Loucy (cell line): Measurements from ENCODE around the gene PPEF1.
"Not testable (repeated sequence)": the region's sequence is repeated elsewhere in the genome, so short reads cannot be mapped to it uniquely, and the experiment has no call there.

ENCODE experiments used
- H2AFZ ChIP-seq: fragments of 200-600 bp; sonication (generic); 2 replicates; pipeline ENCODE4 v1.6.0; 2016; ENCODE audit warnings: antibody characterized with exemption, mild to moderate bottlenecking, low read length, moderate library complexity
- H3F3A ChIP-seq: fragments of 200-600 bp; 2 replicates; pipeline ENCODE4 v1.6.0; 2016; ENCODE audit warnings: antibody characterized with exemption, low read depth, mild to moderate bottlenecking
- H3K27me3 ChIP-seq: fragments of 200-600 bp; sonication (generic); 2 replicates; pipeline ENCODE4 v1.6.1; 2014; ENCODE audit warnings: low read length, mild to moderate bottlenecking; ENCODE audit not compliant: insufficient read depth, poor library complexity, severe bottlenecking
- H3K36me3 ChIP-seq: fragments of 200-600 bp; sonication (generic); 2 replicates; pipeline ENCODE4 v1.6.1; 2016; ENCODE audit warnings: low read length; ENCODE audit not compliant: insufficient read depth
- H3K4me1 ChIP-seq: fragments of 200-600 bp; sonication (generic); 2 replicates; pipeline ENCODE4 v1.5.1; 2014; ENCODE audit warnings: low read length, mild to moderate bottlenecking; ENCODE audit not compliant: insufficient read depth, poor library complexity, severe bottlenecking
- H3K4me2 ChIP-seq: fragments of 200-600 bp; sonication (generic); 2 replicates; pipeline ENCODE4 v1.6.0; 2014; ENCODE audit warnings: antibody characterized with exemption, low read length, low read depth, mild to moderate bottlenecking; ENCODE audit not compliant: poor library complexity, severe bottlenecking
- H3K4me3 ChIP-seq: fragments of 200-600 bp; sonication (generic); 2 replicates; pipeline ENCODE4 v1.5.1; 2014; ENCODE audit warnings: low read length, mild to moderate bottlenecking, mixed read lengths; ENCODE audit not compliant: poor library complexity, severe bottlenecking
- H3K79me2 ChIP-seq: fragments of 200-600 bp; sonication (generic); 2 replicates; pipeline ENCODE4 v1.6.1; 2014; ENCODE audit warnings: low read length; ENCODE audit not compliant: insufficient read depth
- H3K9ac ChIP-seq: fragments of 200-600 bp; sonication (generic); 2 replicates; pipeline ENCODE4 v1.6.0; 2014; ENCODE audit warnings: mild to moderate bottlenecking, low read depth, low read length, moderate library complexity; ENCODE audit not compliant: poor library complexity, severe bottlenecking
- H3K9me2 ChIP-seq: fragments of 200-600 bp; sonication (generic); replicated peaks from 2 replicates; pipeline ENCODE4 v1.6.1; 2016; ENCODE audit warnings: low read depth, low read length, mixed read lengths
- H3K9me3 ChIP-seq: fragments of 200-600 bp; sonication (generic); 2 replicates; pipeline ENCODE4 v1.6.1; 2014; ENCODE audit warnings: mild to moderate bottlenecking, antibody characterized with exemption, low read length, low read depth; ENCODE audit not compliant: insufficient read depth
- H4K20me1 ChIP-seq: fragments of 200-600 bp; sonication (generic); 2 replicates; pipeline ENCODE4 v1.6.0; 2014; ENCODE audit warnings: antibody characterized with exemption, low read length, mild to moderate bottlenecking; ENCODE audit not compliant: insufficient read depth, poor library complexity, severe bottlenecking
- EZH2phosphoT487 ChIP-seq: fragments of 200-600 bp; IDR thresholded peaks from 2 replicates; pipeline ENCODE4 v1.6.1; 2018; ENCODE audit warnings: antibody characterized with exemption, mild to moderate bottlenecking, moderate library complexity, borderline replicate concordance
- TF ChIP-seq, protein P1 (sequence below): fragments of 200-600 bp; sonication (generic); conservative IDR thresholded peaks from 2 replicates; pipeline ENCODE4 v1.5.1; 2014; ENCODE audit warnings: mild to moderate bottlenecking, antibody characterized with exemption, low read length

PPEF1 gene

DNA sequence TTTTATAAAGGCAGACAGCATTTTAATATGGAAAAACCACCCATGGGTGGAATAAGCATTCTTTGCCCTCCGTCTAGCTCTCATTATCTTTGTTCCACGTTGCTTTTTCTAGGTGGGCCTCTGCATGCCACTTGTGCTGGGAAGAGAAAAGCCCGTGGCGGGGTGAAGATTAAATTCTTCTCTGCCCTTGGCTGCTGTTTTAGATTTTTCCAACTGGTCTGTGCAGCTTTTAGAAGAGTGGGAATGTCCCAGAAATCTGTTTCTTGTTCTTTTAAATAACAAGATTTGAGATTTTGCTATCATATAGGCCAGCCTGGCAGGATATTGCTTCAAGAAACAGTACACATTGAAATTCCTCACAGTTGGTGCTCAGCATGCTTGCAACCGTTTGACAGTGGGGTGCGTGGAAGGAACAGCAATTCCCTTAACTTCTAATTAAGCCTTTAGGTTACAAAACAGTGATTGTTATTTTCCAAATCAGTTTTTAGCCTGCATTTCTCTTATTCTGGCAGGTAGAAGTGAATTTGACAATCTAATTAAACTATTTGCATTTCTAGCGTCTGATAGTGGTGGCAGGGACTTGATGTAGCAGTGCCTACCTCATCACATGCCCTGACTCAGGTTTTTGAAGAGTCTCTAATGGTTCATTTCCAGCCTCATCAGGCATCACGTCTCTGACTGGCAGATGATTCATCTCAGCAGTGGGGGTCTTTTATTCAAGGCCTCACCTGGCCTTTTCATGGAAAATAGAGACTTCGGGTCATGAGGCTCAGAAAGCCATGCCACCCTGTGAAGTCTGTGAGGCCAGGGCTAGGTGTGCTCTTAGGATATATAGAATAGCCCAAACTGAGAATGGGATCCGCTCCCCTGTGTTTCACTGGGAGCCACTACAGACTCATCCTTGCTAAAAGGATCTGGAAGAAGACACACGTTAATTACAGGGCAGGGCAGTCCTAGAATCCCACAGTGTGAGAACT, 50.8 kb downstream of the PPEF1 start:
- Histone ChIP-seq H4K20me1 (no peaks in the 10 kb centered on the region), H3K4me3 (no peak overlapping the region), H3K79me2 (no peaks in the 10 kb centered on the region), H3K9ac (no peak overlapping the region), H3K27me3 (no peaks in the 10 kb centered on the region), H2AFZ (no peak overlapping the region), H3K36me3 (no peaks in the 10 kb centered on the region), H3K4me1 (no peaks in the 10 kb centered on the region), H3K4me2 (no peak overlapping the region), H3K9me3 (no peaks in the 10 kb centered on the region), H3K9me2 (no peaks in the 10 kb centered on the region), H3F3A (no peaks in the 10 kb centered on the region)
- TF ChIP-seq, protein P1, sequence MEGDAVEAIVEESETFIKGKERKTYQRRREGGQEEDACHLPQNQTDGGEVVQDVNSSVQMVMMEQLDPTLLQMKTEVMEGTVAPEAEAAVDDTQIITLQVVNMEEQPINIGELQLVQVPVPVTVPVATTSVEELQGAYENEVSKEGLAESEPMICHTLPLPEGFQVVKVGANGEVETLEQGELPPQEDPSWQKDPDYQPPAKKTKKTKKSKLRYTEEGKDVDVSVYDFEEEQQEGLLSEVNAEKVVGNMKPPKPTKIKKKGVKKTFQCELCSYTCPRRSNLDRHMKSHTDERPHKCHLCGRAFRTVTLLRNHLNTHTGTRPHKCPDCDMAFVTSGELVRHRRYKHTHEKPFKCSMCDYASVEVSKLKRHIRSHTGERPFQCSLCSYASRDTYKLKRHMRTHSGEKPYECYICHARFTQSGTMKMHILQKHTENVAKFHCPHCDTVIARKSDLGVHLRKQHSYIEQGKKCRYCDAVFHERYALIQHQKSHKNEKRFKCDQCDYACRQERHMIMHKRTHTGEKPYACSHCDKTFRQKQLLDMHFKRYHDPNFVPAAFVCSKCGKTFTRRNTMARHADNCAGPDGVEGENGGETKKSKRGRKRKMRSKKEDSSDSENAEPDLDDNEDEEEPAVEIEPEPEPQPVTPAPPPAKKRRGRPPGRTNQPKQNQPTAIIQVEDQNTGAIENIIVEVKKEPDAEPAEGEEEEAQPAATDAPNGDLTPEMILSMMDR, result no peak
- no peak for TF ChIP-seq EZH2phosphoT487

DNA sequence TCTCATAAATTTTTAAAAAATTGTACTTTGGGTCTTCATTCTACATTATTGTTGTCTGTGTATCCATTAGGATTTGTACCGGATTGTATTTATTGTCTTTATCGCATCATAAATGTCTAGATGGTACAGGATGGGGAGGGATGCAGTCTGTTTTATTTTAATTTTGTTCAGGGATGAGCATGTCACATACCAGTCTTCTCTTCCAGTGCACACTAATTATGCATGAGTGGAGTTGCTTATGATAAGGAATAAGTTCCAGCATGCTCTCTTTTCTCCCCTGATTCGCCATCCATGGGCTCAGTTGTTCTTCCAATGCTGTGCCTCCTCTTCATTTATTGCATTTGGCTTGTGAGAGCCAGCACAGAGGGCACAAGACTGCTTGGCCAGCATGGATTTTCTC, 54.3 kb downstream of the PPEF1 start:
- Histone ChIP-seq H3K4me2 (no peak overlapping the region), H4K20me1 (no peaks in the 10 kb centered on the region)

DNA sequence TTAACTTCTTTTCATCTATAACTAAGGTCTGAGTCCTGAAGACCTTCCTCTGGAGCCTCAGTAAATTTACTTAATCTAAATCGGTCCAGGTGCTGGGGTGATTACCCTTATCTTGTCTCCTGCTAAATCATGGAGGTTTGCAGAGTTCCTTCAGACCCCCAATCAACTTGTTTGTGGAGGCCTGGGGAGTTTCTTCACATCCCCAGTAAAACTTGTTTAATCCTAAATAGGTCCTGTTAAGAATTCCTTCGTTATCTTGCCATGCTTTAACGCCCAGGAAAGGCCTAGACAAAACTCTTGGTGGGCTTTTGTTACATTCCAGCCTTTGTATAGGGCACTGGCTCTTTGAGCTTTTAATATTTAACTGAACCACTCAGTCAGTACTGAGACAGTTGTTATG, 55.7 kb downstream of the PPEF1 start:
- not testable (repeated sequence) for H3K9ac ChIP-seq, H3K4me1 ChIP-seq, H3K36me3 ChIP-seq, H2AFZ ChIP-seq, H3K9me2 ChIP-seq, H4K20me1 ChIP-seq, H3K9me3 ChIP-seq, H3K79me2 ChIP-seq, H3K4me3 ChIP-seq, H3K4me2 ChIP-seq, H3K27me3 ChIP-seq, H3F3A ChIP-seq

More for the DNA sequence above, 54.3 kb downstream of the PPEF1 start:
- TF ChIP-seq, protein P1, result no peak
- TF ChIP-seq EZH2phosphoT487, result no peak
- no peaks in the 10 kb centered on the region for H3K9me3 ChIP-seq
- no peak overlapping the region for H3K9ac ChIP-seq
- H3K36me3 ChIP-seq, result no peaks in the 10 kb centered on the region
- H3K79me2 ChIP-seq, result no peaks in the 10 kb centered on the region
- no peak overlapping the region for H3K4me3 ChIP-seq
- H3K4me1 ChIP-seq, result no peaks in the 10 kb centered on the region
- no peaks in the 10 kb centered on the region for H3K27me3 ChIP-seq
- no peaks in the 10 kb centered on the region for H3F3A ChIP-seq
- no peak overlapping the region for H2AFZ ChIP-seq
- H3K9me2 ChIP-seq, result no peaks in the 10 kb centered on the region
